A549 (cell line): ENCODE results near the gene C7. TPM values are rescaled to one million over a fixed set of nuclear protein-coding genes. Genes with fewer than 3 reads are reported as not detected.

Source experiments
- ATAC-seq, 2 experiments: fragments of 200-7000 bp in 1 of 2; fragments of >200 bp in 1 of 2; cut with Nextera tagmentation in 1 of 2; cut with Tn5 transposase in 1 of 2; 3 replicates each; pipeline versions ENCODE4 v1.8.0 to v1.9.1; 2018 to 2020; ENCODE audit warnings: mild to moderate bottlenecking in 1 of 2, moderate library complexity in 1 of 2
- CTCF ChIA-PET: fragments of 300-600 bp; sonication (Branson Sonifier 250); formaldehyde crosslinking; extraction: SDS; loops from one replicate; lab custom pipeline; 2021; ENCODE audit warnings: antibody characterized with exemption, inconsistent platforms; lab: Yijun Ruan, JAX
- POLR2A ChIA-PET: fragments of 350-600 bp; formaldehyde crosslinking; extraction: SDS; loops from one replicate; lab custom pipeline; 2021; ENCODE audit warnings: antibody characterized with exemption, inconsistent platforms; lab: Yijun Ruan, JAX
- DNase-seq, 2 experiments: peaks; one replicate each; pipeline versions ENCODE4 v3.0.0 to v3.0.0-alpha.2; 2011 to 2016; ENCODE audit warnings: low read depth in 1 of 2, low spot score in 1 of 2
- FAIRE-seq: peaks from 2 replicates; lab custom pipeline; 2011; peaks lifted over from hg19 to GRCh38; lab: Jason Lieb, UNC
- H3K27ac ChIP-seq, 2 experiments: fragments of >200 bp; sonication (Bioruptor Twin); formaldehyde crosslinking; 3 replicates each; pipeline ENCODE4 v1.5.1; 2016 to 2017
- H3K4me1 ChIP-seq: fragments of >200 bp; sonication (Bioruptor Twin); formaldehyde crosslinking; 3 replicates; pipeline ENCODE4 v1.6.1; 2016
- H3K4me2 ChIP-seq: fragments of >200 bp; sonication (Bioruptor Twin); formaldehyde crosslinking; 3 replicates; pipeline ENCODE4 v1.6.1; 2016
- H3K4me3 ChIP-seq: fragments of >200 bp; sonication (Bioruptor Twin); formaldehyde crosslinking; 3 replicates; pipeline ENCODE4 v1.5.1; 2016
- H3K9me3 ChIP-seq: fragments of >200 bp; sonication (Bioruptor Twin); formaldehyde crosslinking; 3 replicates; pipeline ENCODE4 v1.6.1; 2016
- CBX2 ChIP-seq: fragments of 200-600 bp; sonication (generic); IDR thresholded peaks from 2 replicates; pipeline ENCODE4 v1.6.1; 2016; ENCODE audit warnings: low read depth, mild to moderate bottlenecking, borderline replicate concordance
- CHD4 ChIP-seq: fragments of 200-600 bp; sonication (generic); IDR thresholded peaks from 2 replicates; pipeline ENCODE4 v1.6.1; 2016; ENCODE audit warnings: antibody characterized with exemption, mild to moderate bottlenecking, borderline replicate concordance
- FOSB ChIP-seq: fragments of 250-450 bp; sonication (Bioruptor Pico); IDR thresholded peaks from 2 replicates; pipeline ENCODE4 v1.5.0; 2020; ENCODE audit warnings: mild to moderate bottlenecking, moderate library complexity
- GATA3 ChIP-seq: IDR thresholded peaks from 2 replicates; pipeline ENCODE4 v1.6.1; 2012; ENCODE audit warnings: borderline replicate concordance
- HEYL ChIP-seq: fragments of 250-450 bp; sonication (Bioruptor Pico); IDR thresholded peaks from 2 replicates; pipeline ENCODE4 v1.8.0; 2021; ENCODE audit warnings: mild to moderate bottlenecking, moderate library complexity
- HOXA7 ChIP-seq: fragments of 250-450 bp; sonication (Bioruptor Pico); IDR thresholded peaks from 2 replicates; pipeline ENCODE4 v1.5.0; 2020; ENCODE audit warnings: mild to moderate bottlenecking, moderate library complexity
- HOXB5 ChIP-seq: fragments of 250-450 bp; sonication (Bioruptor Pico); IDR thresholded peaks from 2 replicates; pipeline ENCODE4 v1.5.0; 2020; ENCODE audit warnings: mild to moderate bottlenecking, moderate library complexity
- KDM1A ChIP-seq: fragments of 200-600 bp; sonication (generic); IDR thresholded peaks from 2 replicates; pipeline ENCODE4 v1.6.1; 2016; ENCODE audit warnings: low read depth, mild to moderate bottlenecking
- KDM5A ChIP-seq: fragments of 200-600 bp; sonication (generic); IDR thresholded peaks from 2 replicates; pipeline ENCODE4 v1.6.1; 2016; ENCODE audit warnings: antibody characterized with exemption, mild to moderate bottlenecking
- MAFK ChIP-seq: fragments of 450-650 bp; IDR thresholded peaks from 2 replicates; pipeline ENCODE4 v1.6.1; 2014; ENCODE audit not compliant: partially characterized antibody
- MAX ChIP-seq: IDR thresholded peaks from 2 replicates; pipeline ENCODE4 v1.6.1; 2012
- MAZ ChIP-seq: fragments of 150-350 bp; IDR thresholded peaks from 2 replicates; pipeline ENCODE4 v1.6.1; 2014; ENCODE audit warnings: antibody characterized with exemption, low read depth, low read length, borderline replicate concordance
- MYC ChIP-seq: IDR thresholded peaks from 2 replicates; pipeline ENCODE4 v1.6.1; 2012; ENCODE audit warnings: mild to moderate bottlenecking, inconsistent platforms, low read length, improper control_type of control experiment, borderline replicate concordance
- NPAS2 ChIP-seq: fragments of 250-450 bp; sonication (Bioruptor Pico); IDR thresholded peaks from 2 replicates; pipeline ENCODE4 v1.8.0; 2022; ENCODE audit warnings: mild to moderate bottlenecking, moderate library complexity, borderline replicate concordance
- RAD21 ChIP-seq, 2 experiments: fragments of >200 bp in 1 of 2; sonication (Bioruptor Twin) in 1 of 2; formaldehyde crosslinking in 1 of 2; IDR thresholded peaks in 1 of 2; conservative IDR thresholded peaks in 1 of 2; 2 replicates in 1 of 2; 3 replicates in 1 of 2; pipeline ENCODE4 v1.6.1; 2012 to 2018; ENCODE audit warnings: inconsistent platforms in 1 of 2
- RARB ChIP-seq: fragments of 250-450 bp; sonication (Bioruptor Pico); IDR thresholded peaks from 2 replicates; pipeline ENCODE4 v1.8.0; 2021; ENCODE audit warnings: mild to moderate bottlenecking, moderate library complexity
- RCOR1 ChIP-seq: fragments of 150-350 bp; IDR thresholded peaks from 2 replicates; pipeline ENCODE4 v1.6.1; 2014; ENCODE audit warnings: antibody characterized with exemption, low read length, low read depth
- SMC3 ChIP-seq: fragments of >200 bp; sonication (Bioruptor Twin); formaldehyde crosslinking; IDR thresholded peaks from 3 replicates; pipeline ENCODE4 v1.6.1; 2018; ENCODE audit warnings: inconsistent platforms
- SREBF2 ChIP-seq: fragments of 450-650 bp; IDR thresholded peaks from 2 replicates; pipeline ENCODE4 v1.6.1; 2014; ENCODE audit warnings: mild to moderate bottlenecking, moderate library complexity
- USF2 ChIP-seq: fragments of 450-650 bp; IDR thresholded peaks from 2 replicates; pipeline ENCODE4 v1.6.1; 2014; ENCODE audit warnings: antibody characterized with exemption
- ZFP36 ChIP-seq: fragments of 450-650 bp; IDR thresholded peaks from 2 replicates; pipeline ENCODE4 v1.6.1; 2014; ENCODE audit warnings: borderline replicate concordance; ENCODE audit not compliant: partially characterized antibody
- ZNF302 ChIP-seq: fragments of 250-450 bp; sonication (Bioruptor Pico); IDR thresholded peaks from 2 replicates; pipeline ENCODE4 v1.9.0; 2021; ENCODE audit warnings: inconsistent platforms, mild to moderate bottlenecking, moderate library complexity
- WGBS: methylation state at CpG from one replicate; pipeline ENCODE4 v1.1.6; 2017; ENCODE audit errors: missing lambda C conversion rate; 5-methylcytosine and 5-hydroxymethylcytosine counted together
- polyA plus RNA-seq, 4 experiments: library from polyadenylated mRNA; depleted of rRNA in 3 of 4; stranded (reverse); fragments of >200 nt; fragmentation: RNase III in 1 of 4; extraction: RNeasy Plus Mini Kit Qiagen cat#74134 plus additional on column Dnase treatment in 1 of 4; gene quantifications; 2 replicates in 3 of 4; 3 replicates in 1 of 4; pipeline ENCODE4 v1.2.3, GENCODE V29; 2011 to 2017
- TF ChIP-seq, protein P1 (sequence below): fragments of 150-350 bp; IDR thresholded peaks from 2 replicates; pipeline ENCODE4 v1.6.1; 2014; ENCODE audit warnings: low read depth, mild to moderate bottlenecking, low read length

C7 gene
- polyA plus RNA-seq, 2 of the 4 experiments (the other 2 are of a cell fraction) = not detected

GRCh38 chr5:40973364-40974004, 64.2 kb downstream of the C7 start:
- DNase-seq (no peak), ATAC-seq (no peak), FAIRE-seq (no peak)
- Histone ChIP-seq H3K4me3 (no peak overlapping the region), H3K4me1 (no peaks in the 10 kb centered on the region), H3K27ac (no peak overlapping the region), H3K4me2 (no peak overlapping the region), H3K9me3 (no peaks in the 10 kb centered on the region)
- CTCF ChIA-PET = interaction anchor here (1.1 kb wide), 1 partner anchor 14 kb away, joined by 4 read pairs; no protein-coding TSS in a partner anchor
- 34% methylated on average over 3 of the region's 3 CpGs for WGBS
- TF ChIP-seq ZFP36 = no peak
- no peak for TF ChIP-seq RARB (CRISPR knock-in tag)
- TF ChIP-seq MAFK = peak; percentile 82
- TF ChIP-seq USF2 = no peak
- POLR2A ChIA-PET = no interaction called here

GRCh38 chr5:40976041-40976440, 66.7 kb downstream of the C7 start:
- no peak overlapping the region for H3K27ac ChIP-seq
- H3K4me3 ChIP-seq = no peak overlapping the region
- CTCF ChIA-PET = interaction anchor here (0.5 kb wide), 1 partner anchor 328 kb away, joined by 3 read pairs; no protein-coding TSS in a partner anchor
- no peak for ATAC-seq
- POLR2A ChIA-PET = no interaction called here
- no peak for TF ChIP-seq KDM5A
- no peak for TF ChIP-seq SMC3
- TF ChIP-seq HOXA7 = no peak
- no peak for TF ChIP-seq ZNF302 (CRISPR knock-in tag)
- TF ChIP-seq MAX = no peak
- TF ChIP-seq ZFP36 = no peak
- TF ChIP-seq, protein P1, sequence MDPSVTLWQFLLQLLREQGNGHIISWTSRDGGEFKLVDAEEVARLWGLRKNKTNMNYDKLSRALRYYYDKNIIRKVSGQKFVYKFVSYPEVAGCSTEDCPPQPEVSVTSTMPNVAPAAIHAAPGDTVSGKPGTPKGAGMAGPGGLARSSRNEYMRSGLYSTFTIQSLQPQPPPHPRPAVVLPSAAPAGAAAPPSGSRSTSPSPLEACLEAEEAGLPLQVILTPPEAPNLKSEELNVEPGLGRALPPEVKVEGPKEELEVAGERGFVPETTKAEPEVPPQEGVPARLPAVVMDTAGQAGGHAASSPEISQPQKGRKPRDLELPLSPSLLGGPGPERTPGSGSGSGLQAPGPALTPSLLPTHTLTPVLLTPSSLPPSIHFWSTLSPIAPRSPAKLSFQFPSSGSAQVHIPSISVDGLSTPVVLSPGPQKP = no peak
- no peak for TF ChIP-seq MYC
- TF ChIP-seq, all 56 proteins: peak for 0
- 25% methylated on average over 3 of the region's 3 CpGs for WGBS
- DNase-seq (no peak), FAIRE-seq (no peak)
- Histone ChIP-seq H3K4me1 (no peaks in the 10 kb centered on the region), H3K4me2 (no peak overlapping the region), H3K9me3 (no peaks in the 10 kb centered on the region)

DNA sequence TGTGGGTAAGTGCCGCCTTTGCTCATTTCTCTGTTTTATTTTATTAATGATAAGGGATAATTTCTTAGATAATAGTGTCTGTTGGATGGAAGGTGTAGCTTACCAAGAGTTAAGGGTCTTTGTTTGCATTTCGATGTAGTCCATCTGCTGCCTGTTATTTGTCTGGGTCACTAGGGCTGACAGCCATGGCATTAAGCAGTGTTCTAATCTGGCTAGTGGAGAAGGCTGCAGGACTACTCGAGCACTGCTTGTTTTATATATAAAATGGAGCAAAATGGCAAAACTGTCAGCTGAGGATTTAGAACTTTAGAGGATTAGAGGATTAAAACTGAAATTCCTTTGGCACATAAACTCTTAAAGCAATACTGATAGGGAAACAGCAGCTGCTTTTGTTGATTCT, 67.5 kb downstream of the C7 start:
- CTCF ChIA-PET = no interaction called here
- H3K9me3 ChIP-seq = no peaks in the 10 kb centered on the region
- no peak overlapping the region for H3K4me3 ChIP-seq
- ATAC-seq (no peak), DNase-seq (no peak), FAIRE-seq (no peak)
- no peak for TF ChIP-seq CBX2
- POLR2A ChIA-PET = no interaction called here
- no peaks in the 10 kb centered on the region for H3K4me1 ChIP-seq
- no peak overlapping the region for H3K4me2 ChIP-seq
- no peak overlapping the region for H3K27ac ChIP-seq
- 29% methylated on average over 3 of the region's 3 CpGs for WGBS

DNA sequence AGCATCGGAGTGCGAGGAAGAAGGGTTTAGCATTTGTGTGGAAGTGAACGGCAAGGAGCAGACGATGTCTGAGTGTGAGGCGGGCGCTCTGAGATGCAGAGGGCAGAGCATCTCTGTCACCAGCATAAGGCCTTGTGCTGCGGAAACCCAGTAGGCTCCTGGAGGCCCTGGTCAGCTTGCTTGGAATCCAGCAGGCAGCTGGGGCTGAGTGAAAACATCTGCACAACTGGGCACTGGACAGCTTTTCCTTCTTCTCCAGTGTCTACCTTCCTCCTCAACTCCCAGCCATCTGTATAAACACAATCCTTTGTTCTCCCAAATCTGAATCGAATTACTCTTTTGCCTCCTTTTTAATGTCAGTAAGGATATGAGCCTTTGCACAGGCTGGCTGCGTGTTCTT, 72.1 kb downstream of the C7 start:
- no peak overlapping the region for H3K4me3 ChIP-seq
- WGBS = 77% methylated on average over 9 of the region's 9 CpGs
- H3K9me3 ChIP-seq = no peaks in the 10 kb centered on the region
- no peak overlapping the region for H3K27ac ChIP-seq
- ATAC-seq (no peak), FAIRE-seq (no peak), DNase-seq (no peak)
- ChIA-PET CTCF (no interaction called here), POLR2A (no interaction called here)
- TF ChIP-seq GATA3 (no peak), RCOR1 (no peak), MAFK (no peak), SREBF2 (no peak), MYC (no peak), MAZ (no peak), KDM1A (no peak), CHD4 (no peak), HEYL (no peak), FOSB (CRISPR knock-in tag) (no peak), HOXB5 (CRISPR knock-in tag) (no peak), NPAS2 (CRISPR knock-in tag) (no peak), RAD21 (conservative IDR thresholded peaks at IDR 0.05 in 1 of 2, IDR thresholded peaks at IDR 0.05 in 1 of 2) (no peak), ZFP36 (no peak), KDM5A (no peak)
- no peak overlapping the region for H3K4me2 ChIP-seq
- H3K4me1 ChIP-seq = no peaks in the 10 kb centered on the region
